GM04503 (cell line): ENCODE data around the gene SBNO2.
"Not testable (repeated sequence)": the region's sequence is repeated elsewhere in the genome, so short reads cannot be mapped to it uniquely, and the experiment has no call there.

Experiments
- DNase-seq: peaks from one replicate; pipeline ENCODE4 v3.0.0-alpha.2; 2012; ENCODE audit warnings: low read depth

Gene SBNO2

DNA sequence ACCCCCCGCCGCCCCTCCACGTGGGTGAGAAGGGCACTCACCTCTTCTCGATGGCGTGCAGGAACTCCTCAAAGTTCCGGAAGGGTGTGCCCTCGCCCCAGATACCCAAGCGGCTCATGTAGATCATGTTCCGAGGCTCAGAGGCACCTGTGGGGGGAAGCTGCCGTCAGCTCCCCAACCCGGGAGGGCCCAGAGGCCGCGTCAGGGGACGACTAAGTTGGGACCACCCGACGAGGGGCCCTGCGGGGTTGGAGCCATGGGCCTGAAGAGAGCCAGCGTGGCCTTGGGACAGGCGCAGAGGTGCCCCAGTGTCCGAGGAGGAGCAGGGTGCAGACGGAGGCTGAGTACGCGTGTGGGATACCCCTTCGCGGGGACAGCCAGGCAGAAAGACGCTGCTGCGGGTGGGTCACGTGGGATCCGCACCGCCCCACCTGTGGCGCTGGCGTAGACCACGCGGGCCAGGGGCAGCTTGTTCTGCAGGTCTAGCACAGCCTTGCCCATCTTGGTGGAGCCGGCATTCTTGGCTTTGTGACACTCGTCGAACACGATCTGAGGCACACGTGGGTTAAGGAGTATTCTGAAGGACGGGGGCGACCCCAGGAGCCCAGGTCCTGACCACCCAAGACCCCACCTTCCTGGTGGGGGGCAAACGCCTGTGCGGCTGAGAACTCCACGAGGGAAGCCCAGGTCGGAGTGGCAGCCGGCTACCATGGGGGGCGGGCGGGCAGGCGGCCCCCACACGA is 54.4 kb downstream of the SBNO2 start:
- no peak for DNase-seq

DNA sequence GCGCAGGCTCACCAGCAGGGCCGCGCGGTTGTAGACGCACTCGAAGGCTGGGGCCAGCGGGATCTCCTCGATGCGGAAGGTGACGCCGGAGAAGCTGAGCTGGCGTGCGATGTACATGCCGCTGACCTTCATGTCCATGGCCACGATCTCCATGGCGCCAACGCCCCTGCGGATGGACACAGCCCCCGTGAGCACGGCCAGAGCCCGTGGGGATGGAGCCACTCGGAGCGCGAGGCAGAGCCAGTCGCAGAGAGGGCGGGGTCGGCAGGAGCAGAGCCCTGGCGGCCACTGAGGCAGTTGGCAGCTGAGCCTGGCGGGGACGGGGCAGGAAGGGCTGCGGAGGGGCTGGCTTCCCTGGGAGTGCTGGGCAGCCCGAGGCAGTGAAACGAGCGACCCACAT is 55.1 kb downstream of the SBNO2 start:
- DNase-seq = no peak

DNA sequence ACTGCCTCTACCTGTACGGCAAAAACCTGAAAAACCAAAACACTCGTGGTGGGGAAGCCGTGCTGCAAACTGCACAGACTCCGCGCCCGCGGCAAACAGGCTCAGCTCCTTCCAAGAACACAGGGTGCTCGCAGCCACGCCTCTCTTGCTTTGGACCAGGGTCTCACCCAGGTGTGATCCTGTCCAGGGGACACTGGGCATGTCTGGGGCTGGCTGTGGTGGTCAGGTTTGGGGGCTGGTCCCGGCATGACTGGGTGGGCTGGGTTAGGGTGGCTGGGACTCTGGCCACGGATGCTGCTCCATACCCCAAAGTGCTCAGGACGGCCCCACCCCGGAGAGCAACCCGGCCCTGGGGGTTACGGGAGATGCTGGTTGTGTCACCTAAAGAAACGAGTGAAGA is 56.4 kb downstream of the SBNO2 start:
- DNase-seq = no peak

DNA sequence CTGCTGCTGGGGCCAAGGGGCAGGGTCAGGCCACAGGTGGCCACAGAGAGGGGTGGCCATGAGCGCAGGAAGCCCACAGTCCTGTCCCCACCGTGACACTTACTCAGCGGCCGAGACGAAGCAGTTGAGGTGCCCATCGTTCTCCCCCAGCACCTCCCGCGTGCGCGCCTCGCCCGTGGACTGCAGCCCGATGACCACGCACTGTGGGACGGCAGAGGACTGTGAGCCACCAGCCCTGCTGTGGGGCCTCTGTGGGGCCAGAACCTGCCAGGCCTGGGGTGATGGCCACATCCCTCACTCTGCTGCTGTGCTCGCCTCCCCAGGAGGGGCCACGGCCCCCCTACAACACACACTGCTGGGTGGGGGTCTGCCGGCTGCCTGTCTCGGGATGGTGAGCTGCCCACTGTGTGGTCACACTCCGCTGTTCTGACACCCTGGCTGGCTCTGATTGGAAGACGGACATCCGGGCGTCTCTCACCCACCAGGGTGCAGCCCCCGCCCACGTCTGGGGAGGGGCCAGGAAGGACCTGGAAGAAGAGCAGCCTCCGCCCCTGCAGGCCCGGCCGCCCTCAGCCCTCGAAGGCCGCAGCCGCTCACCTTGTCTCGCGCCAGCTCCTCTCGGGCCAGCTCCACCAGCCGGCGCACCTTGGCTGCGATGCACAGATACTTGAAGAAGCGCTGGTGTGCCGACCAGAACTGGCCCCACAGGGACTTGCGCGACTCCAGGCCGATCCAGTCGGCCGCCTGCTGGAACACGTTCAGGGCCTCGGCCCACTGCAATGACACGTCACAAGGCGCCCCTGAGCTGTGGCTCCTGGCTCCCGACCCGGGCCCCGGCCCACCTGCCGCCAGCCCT is 57.1 kb downstream of the SBNO2 start:
- DNase-seq = no peak

DNA sequence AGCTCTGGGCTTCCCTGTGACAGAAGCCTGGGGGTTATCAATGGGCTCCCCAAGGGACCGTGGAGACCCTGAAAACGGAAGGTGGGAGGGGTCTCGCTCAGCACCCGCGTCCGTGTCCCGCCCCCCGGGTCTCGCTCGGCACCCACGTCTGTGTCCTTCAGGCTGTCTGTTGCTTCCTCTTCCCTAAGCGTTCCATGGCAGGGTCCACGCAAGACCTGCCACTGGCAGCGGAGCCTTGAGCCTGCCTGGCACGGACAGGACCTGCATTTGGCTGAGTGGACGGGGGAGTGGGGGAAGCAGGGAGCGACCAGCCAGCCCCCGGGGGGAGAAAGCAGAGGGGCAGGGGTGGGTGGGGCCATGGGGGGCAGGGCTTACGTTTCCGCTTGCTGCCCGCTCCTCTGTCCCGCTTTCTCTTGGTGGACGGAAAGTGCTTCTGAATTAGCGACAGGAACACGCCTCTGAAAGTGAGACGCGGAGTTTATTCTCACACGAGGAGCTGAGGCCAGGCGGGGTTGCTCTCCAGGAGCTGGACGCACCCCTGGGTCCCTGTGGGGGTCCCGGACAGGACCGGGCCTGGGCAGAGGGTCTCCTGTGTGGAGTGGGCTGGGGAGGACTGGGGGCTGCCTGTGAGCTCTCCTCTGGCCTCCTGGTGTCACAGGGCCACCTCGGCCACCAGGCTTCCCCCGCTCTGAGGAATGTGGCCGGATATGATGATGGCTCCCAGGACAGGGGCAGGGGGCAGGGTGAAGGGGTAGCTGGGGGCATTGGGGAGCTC is 58.2 kb downstream of the SBNO2 start:
- no peak for DNase-seq

DNA sequence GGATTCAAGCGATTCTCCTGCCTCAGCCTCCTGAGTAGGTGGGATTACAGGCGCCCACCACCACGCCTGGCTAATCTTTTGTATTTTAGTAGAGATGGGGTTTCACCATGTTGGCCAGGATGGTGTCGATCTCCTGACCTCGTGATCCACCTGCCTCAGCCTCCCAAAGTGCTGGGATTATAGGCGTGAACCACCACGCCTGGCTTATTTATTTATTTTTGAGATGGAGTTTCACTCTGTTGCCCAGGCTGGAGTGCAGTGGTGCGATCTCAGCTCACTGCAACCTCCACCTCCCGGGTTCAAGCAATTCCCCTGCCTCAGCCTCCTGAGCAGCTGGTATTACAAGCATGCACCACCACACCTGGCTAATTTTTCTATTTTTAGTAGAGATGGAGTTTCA is 59.3 kb downstream of the SBNO2 start:
- not testable (repeated sequence) for DNase-seq

DNA sequence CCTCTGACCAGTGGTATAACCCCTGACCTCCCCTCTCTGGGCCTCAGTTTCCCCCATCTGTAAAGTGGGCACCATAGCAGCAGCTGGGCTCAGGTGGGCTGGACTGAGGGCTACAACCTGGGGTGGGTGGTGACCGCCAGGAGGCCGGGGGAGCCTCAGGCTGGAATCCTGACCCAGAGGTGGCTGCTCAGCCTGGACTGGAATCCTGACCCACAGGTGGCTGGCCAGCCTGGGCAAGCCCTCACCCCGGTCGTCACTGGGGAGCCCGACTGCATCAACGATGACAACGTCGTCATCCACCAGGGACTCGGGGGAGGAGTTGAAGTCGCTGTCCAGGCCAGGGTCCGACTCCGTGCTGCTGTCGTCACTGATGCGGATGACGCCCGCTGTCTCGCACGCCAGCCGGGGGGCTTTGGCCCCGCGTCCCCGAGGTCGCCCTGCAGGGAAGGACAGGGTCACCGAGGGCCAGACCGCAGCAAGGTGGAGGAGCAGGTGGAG is 60.0 kb downstream of the SBNO2 start:
- no peak for DNase-seq

DNA sequence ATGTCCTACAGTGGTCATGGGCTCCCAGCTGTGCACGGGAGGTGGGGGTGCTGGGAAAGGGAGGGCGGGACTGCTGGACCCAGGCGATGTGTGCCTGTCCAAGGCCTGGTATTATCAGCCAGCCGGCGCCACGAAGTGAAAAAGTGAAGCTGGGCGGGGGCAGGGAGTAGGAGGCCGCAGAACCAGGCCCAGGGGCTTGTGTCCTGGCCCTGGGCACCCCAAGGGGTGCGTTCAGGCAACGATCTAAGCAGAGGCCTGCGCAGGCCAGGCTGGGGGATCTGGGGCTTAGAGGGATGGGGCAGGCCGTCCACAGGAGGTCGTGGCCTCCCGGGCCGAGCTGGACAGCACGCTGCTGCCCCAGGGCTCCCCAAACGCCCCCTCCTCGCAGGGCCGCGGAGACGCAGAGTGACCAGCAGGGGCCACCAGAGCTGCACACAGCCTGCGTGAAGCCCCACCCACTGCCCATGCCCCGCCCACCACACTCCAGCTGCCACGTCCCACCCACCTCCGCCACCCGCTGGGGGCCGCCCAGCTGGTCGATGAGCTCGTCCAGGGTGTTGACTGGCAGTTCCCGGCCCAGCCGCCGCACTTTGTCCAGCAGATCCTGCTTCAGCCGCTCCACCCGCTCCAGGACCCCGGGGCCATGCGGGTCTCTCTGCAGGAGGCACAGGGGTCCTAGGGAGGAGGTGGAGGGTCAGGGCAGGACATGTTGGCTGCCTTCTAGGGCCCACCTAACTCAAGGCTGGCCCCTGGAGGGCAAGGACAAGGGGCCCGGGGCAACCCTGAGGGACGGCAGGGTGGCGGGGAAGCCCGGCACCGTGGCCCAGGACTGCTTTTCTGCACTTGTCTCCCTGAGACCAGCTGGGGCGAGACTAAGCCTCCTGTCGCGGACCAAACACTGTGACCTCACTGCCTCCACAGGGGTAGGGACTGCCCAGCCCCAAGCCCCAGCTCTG is 60.8 kb downstream of the SBNO2 start:
- DNase-seq = no peak

DNA sequence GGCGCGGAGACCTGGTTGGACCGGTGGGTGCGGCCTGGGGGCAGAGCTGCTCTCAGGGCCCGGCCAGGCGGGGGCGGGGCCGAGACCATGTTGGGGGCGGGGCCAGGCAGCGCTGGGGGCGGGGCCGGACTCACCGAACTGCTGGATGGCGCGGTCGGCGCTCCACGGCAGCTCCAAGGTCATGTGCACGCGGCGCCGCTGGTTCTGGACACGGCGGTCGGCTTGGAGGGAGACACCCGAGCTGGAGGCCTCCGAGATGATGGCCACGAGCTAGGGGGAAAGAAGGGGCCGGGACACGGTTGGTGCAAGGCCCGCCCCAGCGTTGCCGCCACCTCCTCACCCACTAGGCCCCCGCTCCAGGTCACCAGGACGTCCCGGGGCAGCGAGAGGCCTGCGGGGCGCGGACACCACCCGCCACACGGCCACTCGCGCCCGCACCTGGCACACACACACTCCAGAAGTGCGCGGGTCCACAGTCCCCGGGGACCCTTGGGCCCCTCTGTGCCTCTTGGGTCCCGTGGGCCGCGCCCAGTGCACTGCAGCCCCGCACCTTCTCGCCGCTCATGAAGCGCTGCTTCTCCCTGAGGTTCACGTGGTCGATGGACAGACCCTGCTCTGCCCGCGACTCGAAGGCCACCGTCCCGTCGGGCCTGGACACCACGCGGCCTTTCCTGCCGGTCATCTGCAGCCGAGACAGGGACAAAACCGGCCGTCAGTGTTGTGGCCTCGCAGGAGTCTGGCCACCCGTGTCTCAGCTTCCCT is 61.6 kb downstream of the SBNO2 start:
- no peak for DNase-seq

DNA sequence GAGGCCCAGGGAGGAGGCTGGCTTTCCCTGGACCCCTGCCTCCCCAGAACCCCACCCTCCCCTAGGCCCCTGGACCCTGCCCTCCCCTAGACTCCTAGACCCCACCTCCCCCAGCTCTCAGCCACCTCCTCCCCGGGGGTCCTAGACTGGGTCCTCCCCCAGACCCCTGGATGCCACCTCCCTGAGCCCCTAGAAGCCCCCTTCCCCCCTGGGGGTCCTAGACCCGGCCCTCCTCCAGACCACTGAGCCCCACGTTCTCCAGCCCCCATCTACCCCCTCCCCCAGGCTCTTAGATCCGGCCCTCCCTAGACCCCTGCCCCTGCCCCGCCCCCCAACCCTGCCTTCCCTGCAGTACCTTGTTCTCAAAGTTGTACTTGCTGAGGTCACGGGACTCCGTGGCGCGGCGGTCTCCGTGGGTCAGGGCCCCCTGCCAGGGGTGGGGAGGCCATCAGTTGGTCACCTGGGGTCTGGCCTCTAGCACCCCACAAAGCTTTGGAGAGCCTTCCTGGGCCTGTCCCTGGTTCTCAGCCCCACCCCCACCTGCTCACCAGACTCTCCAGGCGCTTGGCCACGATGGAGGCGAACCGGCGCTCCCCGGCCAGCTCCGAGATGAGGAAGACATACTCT is 62.3 kb downstream of the SBNO2 start:
- DNase-seq = no peak

DNA sequence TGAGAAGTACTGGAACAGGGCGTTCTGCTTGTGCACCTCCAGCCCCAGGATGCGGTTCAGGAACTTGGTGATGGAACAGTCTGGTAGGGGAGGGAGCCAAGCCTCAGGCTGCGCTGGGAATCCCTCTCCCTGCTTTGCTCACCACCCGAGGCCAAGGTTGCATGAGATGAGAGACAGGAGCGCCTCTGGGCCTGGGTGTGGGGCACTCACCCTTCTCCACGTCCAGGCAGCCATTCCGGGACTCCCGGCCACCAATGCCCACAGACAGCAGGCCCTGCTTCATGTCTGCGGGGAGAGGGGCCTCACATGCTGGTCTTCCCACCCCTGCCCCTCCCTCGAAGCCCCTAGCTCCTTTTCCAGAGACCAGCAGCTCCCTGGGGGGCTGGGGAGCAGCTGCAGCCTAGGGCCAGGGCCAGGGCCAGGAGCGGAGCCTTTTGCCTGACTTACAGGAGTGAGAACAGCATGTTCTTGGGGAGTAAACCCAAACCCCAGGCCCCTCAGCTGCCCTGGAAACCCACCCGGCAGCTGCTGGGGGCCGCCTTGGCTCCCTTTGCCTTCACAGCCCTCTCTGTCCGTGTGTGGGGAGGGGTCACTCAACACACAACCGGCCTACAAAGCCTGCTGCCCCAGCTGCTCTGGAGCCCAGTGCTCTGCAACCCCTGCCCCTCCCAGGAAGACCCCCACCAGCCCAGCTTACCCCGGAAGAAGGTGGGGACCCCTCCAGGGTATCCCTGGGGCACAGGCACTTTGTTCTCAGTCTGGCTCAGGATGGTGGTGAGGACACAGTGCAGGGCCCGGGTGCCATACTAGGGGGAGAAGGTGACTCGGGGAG is 63.0 kb downstream of the SBNO2 start:
- DNase-seq = no peak

DNA sequence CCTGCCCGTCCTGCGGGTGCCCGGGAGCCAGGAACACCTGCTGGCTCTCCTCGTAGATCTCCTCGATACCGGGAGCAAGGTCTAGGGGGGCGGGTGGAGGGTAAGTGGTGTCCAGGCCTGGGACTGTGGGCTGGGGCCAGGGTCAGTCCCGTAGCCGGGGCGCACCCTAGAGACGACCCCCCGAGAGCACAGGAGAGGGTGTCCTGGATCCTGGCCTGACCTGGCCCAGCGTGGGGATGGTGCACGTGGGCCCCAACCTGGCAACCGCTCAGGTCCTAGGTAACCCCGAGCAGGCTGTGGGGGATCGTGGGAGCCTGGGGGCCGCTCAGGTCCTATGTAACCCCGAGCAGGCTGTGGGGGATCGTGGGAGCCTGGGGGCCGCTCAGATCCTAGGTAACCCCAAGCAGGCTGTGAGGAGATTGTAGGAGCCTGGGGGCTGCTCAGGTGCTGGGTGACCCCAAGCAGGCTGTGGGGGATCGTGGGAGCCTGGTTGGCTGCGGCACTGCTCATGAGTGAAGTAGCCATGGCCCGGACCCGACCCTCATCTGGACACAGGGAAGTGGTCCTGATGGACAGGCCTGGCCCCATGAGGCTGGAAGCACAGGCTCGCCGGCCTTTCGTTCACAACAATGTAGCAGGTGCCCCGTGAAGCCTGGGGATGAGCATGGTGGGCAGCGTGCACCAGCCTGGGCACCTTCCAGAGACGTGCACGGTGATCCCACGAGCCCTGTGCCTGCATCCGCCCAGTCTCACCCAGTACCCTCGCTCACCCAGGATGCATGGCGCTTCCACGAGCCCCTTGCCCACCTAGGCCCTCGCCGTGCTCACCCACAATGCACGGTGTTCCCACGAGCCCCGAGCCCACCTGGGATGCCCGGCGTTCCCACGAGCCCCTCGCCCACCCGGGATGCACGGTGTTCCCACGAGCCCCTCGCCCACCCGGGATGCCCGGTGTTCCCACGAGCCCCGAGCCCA is 64.1 kb downstream of the SBNO2 start:
- DNase-seq = no peak

DNA sequence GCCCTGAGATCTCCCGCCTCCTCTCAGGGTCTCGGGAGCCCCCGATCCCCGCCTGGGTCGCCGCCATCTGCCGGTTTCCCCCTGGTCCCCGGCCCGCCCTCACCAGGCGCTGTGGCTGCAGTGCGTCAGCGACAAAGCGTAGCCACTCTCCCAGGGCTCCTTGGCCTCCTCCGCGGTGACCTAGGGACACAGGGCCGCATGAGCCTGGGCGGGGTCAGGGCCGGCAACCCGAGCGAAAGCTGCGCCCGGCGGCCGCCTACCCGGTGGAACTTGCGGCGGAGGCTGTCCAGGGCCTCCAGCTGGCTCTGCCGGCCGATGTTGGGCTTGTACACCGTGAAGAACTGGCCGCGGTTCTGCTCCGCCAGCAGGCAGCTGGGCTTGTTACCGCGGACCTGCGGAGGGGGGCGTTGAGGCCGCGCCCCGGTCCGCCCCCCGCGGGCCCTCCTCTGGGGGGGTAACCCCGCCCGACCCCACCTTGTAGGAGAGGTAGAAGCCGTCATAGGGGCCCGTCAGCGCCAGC is 65.0 kb downstream of the SBNO2 start:
- no peak for DNase-seq

DNA sequence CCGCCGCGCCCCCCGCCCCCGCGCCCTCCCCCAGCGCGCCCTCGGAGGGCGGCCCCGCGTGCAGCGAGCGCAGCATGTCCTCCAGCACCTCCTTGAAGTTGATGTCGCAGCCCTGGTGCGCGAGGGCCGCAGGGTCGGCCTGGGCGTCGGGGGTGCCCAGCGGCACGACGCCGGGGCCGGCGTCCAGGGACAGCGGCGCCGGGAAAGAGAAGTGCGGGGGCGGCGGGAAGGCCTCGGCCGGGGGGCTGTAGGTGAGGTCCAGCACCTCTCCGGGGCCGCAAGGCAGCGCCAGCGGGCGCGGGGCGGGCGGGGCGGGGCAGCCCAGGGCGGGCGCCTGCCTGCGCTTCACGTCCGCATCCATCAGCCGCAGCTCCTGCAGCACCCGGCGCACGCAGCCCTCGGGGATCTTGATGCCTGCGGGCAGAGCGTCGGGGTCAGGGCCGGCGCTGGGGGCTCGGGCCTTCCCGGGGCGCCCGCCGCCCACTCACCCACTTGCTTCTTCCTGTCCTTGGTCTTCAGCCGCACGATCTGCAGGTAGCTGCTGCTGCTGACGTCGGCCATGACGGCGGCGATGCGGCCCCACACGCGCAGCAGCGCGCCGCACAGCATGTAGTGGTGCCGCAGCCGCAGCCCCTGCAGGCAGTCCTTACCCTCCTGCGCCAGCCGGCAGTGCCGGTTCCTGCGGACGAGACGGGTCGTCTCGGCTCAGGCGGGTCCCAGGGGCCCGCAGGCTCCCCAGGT is 65.6 kb downstream of the SBNO2 start:
- no peak for DNase-seq

DNA sequence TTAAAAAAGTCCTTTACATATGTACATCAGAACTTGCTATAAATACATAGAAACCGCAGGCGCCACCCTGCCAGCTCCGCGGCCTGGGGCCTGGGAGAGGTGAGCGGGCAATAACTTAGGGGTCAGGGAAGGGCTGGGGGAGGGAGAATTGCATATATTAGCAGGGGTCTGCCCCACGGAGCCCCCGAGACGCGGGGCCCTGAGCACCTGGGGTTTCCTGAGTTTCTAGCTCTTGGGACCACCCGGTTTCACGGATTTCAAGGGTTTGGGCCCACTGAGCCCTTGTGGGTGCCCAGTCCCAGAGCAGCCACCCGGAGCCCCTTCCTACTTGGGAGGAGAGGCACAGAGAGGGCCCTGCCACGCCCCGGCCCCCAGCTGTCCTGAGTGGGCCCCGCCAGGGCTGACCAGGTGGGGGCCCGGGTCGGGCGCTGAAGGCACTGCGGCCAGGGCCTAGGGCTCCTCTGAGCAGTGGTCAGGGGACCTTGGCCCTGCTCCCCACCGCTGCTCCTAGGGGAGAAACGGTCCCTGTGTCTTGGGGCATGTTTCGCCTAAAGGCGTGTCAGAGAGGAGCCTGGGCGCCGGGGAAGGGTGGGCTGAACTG is 66.3 kb downstream of the SBNO2 start:
- no peak for DNase-seq

DNA sequence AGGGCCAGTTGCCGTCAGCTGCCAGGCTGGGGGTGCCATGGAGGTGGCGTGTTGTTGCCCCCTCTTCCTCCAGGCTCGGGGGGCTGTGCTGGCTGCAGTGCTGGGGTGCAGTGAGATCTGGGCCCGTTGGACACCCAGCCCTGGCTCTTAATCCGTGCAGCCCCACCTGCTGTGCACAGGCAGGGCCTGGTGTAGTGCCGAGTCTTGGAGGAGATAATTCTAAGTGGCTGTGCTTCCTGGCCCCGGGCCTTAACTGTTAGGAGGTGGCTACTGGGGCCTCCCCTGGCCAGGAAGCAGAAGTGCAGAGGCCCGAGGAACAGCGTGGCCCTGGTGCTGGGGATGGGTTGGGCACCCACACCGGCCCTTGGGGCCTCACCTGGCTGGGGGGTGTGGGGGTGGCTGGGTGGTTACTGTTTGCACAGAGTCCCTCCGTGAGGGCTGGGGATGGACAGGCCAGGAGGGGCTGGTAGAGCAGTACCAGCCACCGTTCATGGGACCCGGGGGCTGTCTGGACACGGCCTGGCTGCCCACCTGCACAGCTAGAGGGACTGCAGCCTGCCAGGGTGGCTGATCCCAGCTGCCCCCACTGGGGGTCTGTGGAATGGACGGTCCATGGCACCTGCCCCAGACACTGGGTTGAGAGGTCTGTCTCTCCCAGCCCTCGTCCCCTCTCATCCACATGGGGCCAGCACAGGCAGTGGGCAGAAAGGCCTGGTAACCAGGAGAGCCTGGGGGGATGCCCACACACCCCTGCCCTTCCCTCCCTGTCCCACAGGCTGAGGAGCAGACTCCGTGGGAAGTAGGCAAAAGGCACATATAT is 67.0 kb downstream of the SBNO2 start:
- no peak for DNase-seq
